ENCODE results near the gene PITPNC1. TPM values are rescaled to one million over a fixed set of nuclear protein-coding genes. Genes with fewer than 3 reads are reported as not detected.
A peak's percentile ranks its signal among the peaks of the same experiment; 100 is the strongest.

PITPNC1 gene
- total RNA-seq, 1 experiment from 2014 or later, result 37.5 TPM

- Histone ChIP-seq H3K23me2 (ENCODE audit: insufficient read length, low read depth, low read length, poor library complexity, severe bottlenecking) (no peaks in the 10 kb centered on the region), H3K79me2 (ENCODE audit: insufficient read depth, low read length) (peaks cover 5% of the 10 kb centered on the region; the same call in 1 of the 2 replicates), H3K79me1 (ENCODE audit: insufficient read depth, low read depth, low read length, poor library complexity, severe bottlenecking) (peaks cover 5% of the 10 kb centered on the region), H2BK20ac (ENCODE audit: low read depth, low read length, poor library complexity, severe bottlenecking) (no peak overlapping the region), H4K20me1 (ENCODE audit: control insufficient read depth, insufficient read depth, insufficient read length) (no peaks in the 10 kb centered on the region), H3T11ph (ENCODE audit: low read length) (no peak overlapping the region), H3K4me1 (ENCODE audit: insufficient read depth, low read length) (no peaks in the 10 kb centered on the region), H4K5ac (ENCODE audit: insufficient read length, low read depth, low read length) (no peak overlapping the region), H4K8ac (replicated peaks; ENCODE audit: insufficient read length, low read depth, low read length) (no peak overlapping the region), H3K27ac (ENCODE audit: insufficient read length, low read depth, low read length) (no peak overlapping the region), H3K9ac (ENCODE audit: extremely low read depth, insufficient read length, low read length) (no peak overlapping the region), H2BK12ac (ENCODE audit: insufficient read length, low read depth, low read length) (no peak overlapping the region), H3K23ac (ENCODE audit: insufficient read length, low read depth, low read length) (no peak overlapping the region), H3K9me3 (ENCODE audit: control insufficient read depth, low read depth, low read length) (no peaks in the 10 kb centered on the region), H3K4ac (ENCODE audit: low read depth, low read length) (no peak overlapping the region), H3K4me2 (ENCODE audit: insufficient read depth, insufficient read length, low read length) (no peak overlapping the region), H3K56ac (ENCODE audit: insufficient read length, low read depth, low read length) (no peak overlapping the region), H3K18ac (ENCODE audit: insufficient read length, low read depth, low read length) (no peak overlapping the region), H2BK5ac (ENCODE audit: insufficient read length, low read length) (no peak overlapping the region), H3K27me3 (ENCODE audit: insufficient read depth, low read length) (no peaks in the 10 kb centered on the region), H2AK5ac (ENCODE audit: insufficient read length, low read length) (no peak overlapping the region), H2AFZ (ENCODE audit: low read length) (no peak overlapping the region), H3K14ac (ENCODE audit: insufficient read depth, low read length) (no peak overlapping the region), H2BK120ac (ENCODE audit: low read depth, low read length, poor library complexity, severe bottlenecking) (no peak overlapping the region), H2BK15ac (ENCODE audit: low read depth, low read length) (no peak overlapping the region), H4K91ac (ENCODE audit: insufficient read length, low read depth, low read length) (no peak overlapping the region)
- Mint-ChIP-seq H3K27me3 (ENCODE audit: low read depth) (no peaks in the 10 kb centered on the region), H3K9me3 (peaks cover 0 to 3% of the 10 kb centered on the region in 2 experiments; a peak in 1 of 5 replicates), H3K27ac (peak overlapping the region; percentile 58 to 94 (median 92); a peak in 5 of 7 replicates), H3K36me3 (ENCODE audit: insufficient read depth in 1 of 3, low read depth in 3 of 3) (peaks cover 0 to 4% (median 4%) of the 10 kb centered on the region in 3 experiments; a peak in 5 of 7 replicates), H3K4me1 (peaks cover 22 to 27% of the 10 kb centered on the region in 2 experiments), H3K4me3 (no peak overlapping the region)
- no peak for DNase-seq
- TF ChIP-seq CTCF (conservative IDR thresholded peaks at IDR 0.05), result no peak
- WGBS (ENCODE audit: extremely low coverage, insufficient read length, low lambda C conversion rate), result no CpG with 5 or more reads among the region's 6 CpGs
Measured at GRCh38 chr17:67434061-67434525, 57.0 kb downstream of the PITPNC1 start.

Data from H9 (cell line).